K562 (cell line): ENCODE data around the gene PMFBP1. TPM values are rescaled to one million over a fixed set of nuclear protein-coding genes. Genes with fewer than 3 reads are reported as not detected.

Experiments
- ATAC-seq: fragments of 200-7000 bp; cut with Tn5 transposase; 3 replicates; pipeline ENCODE4 v1.9.1; 2020; ENCODE audit warnings: moderate library complexity
- BruUV-seq: library from RNA; stranded (reverse); fragments of 400-500 nt; replicated peaks from 2 replicates; lab custom pipeline; 2021; lab: Mats Ljungman, UMichigan
- CTCF ChIA-PET: fragments of 300-600 bp; formaldehyde crosslinking; extraction: SDS; loops from one replicate; lab custom pipeline; 2021; ENCODE audit warnings: low intra/inter-chr PET ratio; lab: Yijun Ruan, JAX
- POLR2A ChIA-PET: fragments of 300-600, 350-650 bp; sonication (Branson Sonifier 250); formaldehyde crosslinking; extraction: SDS; loops from one replicate; lab custom pipeline; 2021; ENCODE audit warnings: antibody characterized with exemption, inconsistent platforms; lab: Yijun Ruan, JAX
- DNase-seq, 4 experiments: peaks; one replicate each; pipeline versions ENCODE4 v3.0.0 to v3.0.0-alpha.2; 2011 to 2018; ENCODE audit warnings: low spot score in 3 of 4, mixed read lengths in 3 of 4; ENCODE audit errors: extremely low read depth in 1 of 4
- FAIRE-seq: peaks from 2 replicates; lab custom pipeline; 2011; peaks lifted over from hg19 to GRCh38; lab: Jason Lieb, UNC
- H2AFZ ChIP-seq: 2 replicates; pipeline ENCODE4 v1.6.0; 2011; ENCODE audit warnings: low read depth, low read length, control low read depth, inconsistent platforms
- H3K27ac ChIP-seq: fragments of 200-600 bp; 3 replicates; pipeline ENCODE4 v1.8.0; 2011; ENCODE audit warnings: low read depth, mild to moderate bottlenecking, control low read depth, inconsistent platforms, low read length, moderate library complexity, mixed read lengths; ENCODE audit errors: extremely low read depth
- H3K27me3 ChIP-seq, 2 experiments: fragments of 300-600 bp in 1 of 2; 2 replicates in 1 of 2; 3 replicates in 1 of 2; pipeline versions ENCODE4 v1.6.0 to v1.8.0; 2011; ENCODE audit warnings: inconsistent platforms in 2 of 2, low read length in 2 of 2, mild to moderate bottlenecking in 1 of 2, mixed read lengths in 1 of 2, moderate library complexity in 1 of 2; ENCODE audit not compliant: control insufficient read depth in 2 of 2, insufficient read depth in 2 of 2
- H3K36me3 ChIP-seq: fragments of 300-600 bp; 3 replicates; pipeline ENCODE4 v1.8.0; 2011; ENCODE audit warnings: mild to moderate bottlenecking, low read length, inconsistent platforms; ENCODE audit not compliant: control insufficient read depth, insufficient read depth
- H3K4me1 ChIP-seq, 2 experiments: fragments of 200-600 bp in 1 of 2; replicated peaks in 1 of 2; 2 replicates in 1 of 2; 3 replicates in 1 of 2; pipeline versions ENCODE4 v1.5.1 to v1.8.0; 2011; ENCODE audit warnings: inconsistent platforms in 2 of 2, low read length in 2 of 2, mild to moderate bottlenecking in 1 of 2, mixed read lengths in 1 of 2, moderate library complexity in 1 of 2; ENCODE audit not compliant: control insufficient read depth in 2 of 2, insufficient read depth in 2 of 2
- H3K4me2 ChIP-seq: 2 replicates; pipeline ENCODE4 v1.6.1; 2011; ENCODE audit warnings: low read length, control low read depth, inconsistent platforms, mixed read lengths; ENCODE audit not compliant: insufficient read depth
- H3K4me3 ChIP-seq: fragments of 200-600 bp; sonication (generic), shearing (Covaris generic); 2 replicates; pipeline ENCODE4 v1.5.1; 2016; ENCODE audit warnings: control low read depth, inconsistent platforms
- H3K79me2 ChIP-seq: fragments of 200-600 bp; 3 replicates; pipeline ENCODE4 v1.8.0; 2011; ENCODE audit warnings: low read length, inconsistent platforms; ENCODE audit not compliant: control insufficient read depth, insufficient read depth
- H3K9ac ChIP-seq, 2 experiments: 2 replicates each; pipeline versions ENCODE4 v1.6.0 to v1.6.1; 2011; ENCODE audit warnings: low read depth in 2 of 2, low read length in 2 of 2, control low read depth in 1 of 2, inconsistent platforms in 1 of 2, mild to moderate bottlenecking in 1 of 2, mixed read lengths in 1 of 2; ENCODE audit not compliant: insufficient read depth in 1 of 2
- H3K9me1 ChIP-seq: one replicate; pipeline ENCODE4 v1.6.0; 2011; ENCODE audit warnings: inconsistent platforms, mild to moderate bottlenecking, low read length, moderate library complexity; ENCODE audit not compliant: control insufficient read depth, insufficient read depth
- H3K9me3 ChIP-seq: replicated peaks from 2 replicates; pipeline ENCODE4 v1.5.1; 2011; ENCODE audit warnings: low read depth, low read length, inconsistent platforms; ENCODE audit not compliant: control insufficient read depth, insufficient read depth
- H4K20me1 ChIP-seq: replicated peaks from 2 replicates; pipeline ENCODE4 v1.6.1; 2011; ENCODE audit warnings: low read length, inconsistent platforms, mixed read lengths; ENCODE audit not compliant: control insufficient read depth, insufficient read depth
- CEBPG ChIP-seq, 3 experiments: fragments of 200-800 bp in 1 of 3; sonication (Bioruptor generic) in 1 of 3; sonication (generic) in 1 of 3; formaldehyde crosslinking in 1 of 3; IDR thresholded peaks in 2 of 3; conservative IDR thresholded peaks in 1 of 3; 2 replicates each; pipeline versions ENCODE4 v1.6.1 to v1.8.0; 2016 to 2022; ENCODE audit warnings: missing compliant biosample characterization in 2 of 3, missing genetic modification characterization in 2 of 3, mild to moderate bottlenecking in 1 of 3, missing genetic modification reagents in 1 of 3
- ELK3 ChIP-seq: fragments of 450-650 bp; formaldehyde crosslinking; IDR thresholded peaks from 2 replicates; pipeline ENCODE4 v1.4.0; 2020; ENCODE audit warnings: mild to moderate bottlenecking
- FOXA3 ChIP-seq, 2 experiments: fragments of 450-650 bp in 1 of 2; sonication (generic) in 1 of 2; formaldehyde crosslinking; IDR thresholded peaks in 1 of 2; conservative IDR thresholded peaks in 1 of 2; 2 replicates each; pipeline versions ENCODE4 v1.4.0 to v1.8.0; 2020 to 2022; ENCODE audit warnings: mild to moderate bottlenecking in 2 of 2, missing genetic modification reagents in 1 of 2
- FOXP1 ChIP-seq: sonication (generic); formaldehyde crosslinking; IDR thresholded peaks from 2 replicates; pipeline ENCODE4 v1.8.0; 2022; ENCODE audit warnings: mild to moderate bottlenecking, missing genetic modification reagents
- HCFC1 ChIP-seq: IDR thresholded peaks from 2 replicates; pipeline ENCODE4 v1.6.1; 2012; ENCODE audit warnings: low read depth, low read length, improper control_type of control experiment
- KLF10 ChIP-seq: fragments of 250-450 bp; sonication (Bioruptor Pico); IDR thresholded peaks from 2 replicates; pipeline ENCODE4 v1.6.1; 2021; ENCODE audit warnings: matching md5 sums
- KLF13 ChIP-seq: fragments of 450-650 bp; IDR thresholded peaks from 2 replicates; pipeline ENCODE4 v1.6.1; 2016; ENCODE audit warnings: missing genetic modification characterization, low read depth, mild to moderate bottlenecking, missing compliant biosample characterization, moderate library complexity, borderline replicate concordance
- NEUROD1 ChIP-seq: fragments of 150-350 bp; IDR thresholded peaks from 2 replicates; pipeline ENCODE4 v1.6.1; 2014; ENCODE audit warnings: borderline replicate concordance, low read length, low read depth; ENCODE audit not compliant: partially characterized antibody
- POLR2AphosphoS2 ChIP-seq: IDR thresholded peaks from 2 replicates; pipeline ENCODE4 v1.6.1; 2012; ENCODE audit warnings: low read length, improper control_type of control experiment
- RUNX1 ChIP-seq: sonication (generic); IDR thresholded peaks from 2 replicates; pipeline ENCODE4 v1.6.1; 2016; ENCODE audit warnings: antibody characterized with exemption, low read depth
- SMAD3 ChIP-seq: fragments of 450-650 bp; formaldehyde crosslinking; conservative IDR thresholded peaks from 2 replicates; pipeline ENCODE4 v1.4.0; 2020; ENCODE audit warnings: mild to moderate bottlenecking
- SNAPC5 ChIP-seq: fragments of 250-450 bp; sonication (Bioruptor Pico); IDR thresholded peaks from 2 replicates; pipeline ENCODE4 v1.8.0; 2021; ENCODE audit warnings: moderate library complexity, mild to moderate bottlenecking, inconsistent platforms
- TFAM ChIP-seq: fragments of 250-450 bp; sonication (Bioruptor Pico); conservative IDR thresholded peaks from 2 replicates; pipeline ENCODE4 v1.5.0; 2021; ENCODE audit warnings: mild to moderate bottlenecking, moderate library complexity
- ZBTB5 ChIP-seq: fragments of 450-650 bp; IDR thresholded peaks from 2 replicates; pipeline ENCODE4 v1.6.1; 2017; ENCODE audit warnings: antibody characterized with exemption
- ZNF282 ChIP-seq: sonication (generic); formaldehyde crosslinking; IDR thresholded peaks from 2 replicates; pipeline ENCODE4 v1.8.1; 2023; ENCODE audit warnings: missing genetic modification reagents
- ZNF354B ChIP-seq: fragments of 250-450 bp; sonication (Bioruptor Pico); IDR thresholded peaks from 2 replicates; pipeline ENCODE4 v1.4.0; 2020
- ZNF518B ChIP-seq: fragments of 250-450 bp; sonication (Bioruptor Pico); IDR thresholded peaks from 2 replicates; pipeline ENCODE4 v1.5.0; 2021; ENCODE audit warnings: mild to moderate bottlenecking, moderate library complexity
- WGBS: fragments of 100-300 bp; shearing (Covaris generic); methylation state at CpG from one replicate; pipeline ENCODE4 v1.1.6; 2016; ENCODE audit warnings: low coverage, mixed read lengths; ENCODE audit not compliant: insufficient coverage; ENCODE audit errors: missing lambda C conversion rate; 5-methylcytosine and 5-hydroxymethylcytosine counted together
- in situ Hi-C: fragments of 300-500 bp; cut with MboI; formaldehyde crosslinking; loops from 4 replicates; pipeline ENCODE4 v1.15.0; 2018; ENCODE audit warnings: inconsistent platforms, mixed read lengths
- intact Hi-C: fragments of 100-400 bp; cut with micrococcal nuclease; formaldehyde crosslinking; loops from 2 replicates; pipeline ENCODE4 v1.14.2; 2022
- polyA plus RNA-seq, 8 experiments: library from polyadenylated mRNA; depleted of rRNA in 4 of 8; stranded (reverse) in 5 of 8; unstranded in 3 of 8; fragments of >200 nt; fragmentation: Nextera tagmentation in 2 of 8; fragmentation: Illumina TruSeq in 1 of 8; extraction: Ambion mirVana in 2 of 8; extraction: Trizol in 1 of 8; gene quantifications; 2 replicates each; pipeline versions ENCODE4 v1.2.1 to v1.2.3, GENCODE V29; 2011 to 2014; ENCODE audit warnings: inconsistent platforms in 1 of 8, missing spikeins in 1 of 8
- total RNA-seq, 7 experiments: library from RNA; depleted of rRNA in 6 of 7; stranded (reverse); fragments of >200 nt in 6 of 7; fragmentation: Illumina TruSeq in 2 of 7; extraction: Trizol in 2 of 7; gene quantifications; 2 replicates each; pipeline versions ENCODE4 v1.2.1 to v1.2.3, GENCODE V29; 2011 to 2021; ENCODE audit warnings: low replicate concordance in 1 of 7

PMFBP1 gene
- total and polyA plus RNA-seq, 9 of the 15 experiments (the other 6 are each of a cell fraction or from before 2014, with no cell fraction given) = 0.13 to 0.91 (median 0.47) TPM

- no peak overlapping the region for H3K4me3 ChIP-seq
- no peak overlapping the region for H3K4me2 ChIP-seq
- 0% methylated on average over 2 of the region's 2 CpGs for WGBS
- in situ Hi-C loops (no loop called here), intact Hi-C loops (no loop called here)
- H3K4me1 ChIP-seq = no peaks in the 10 kb centered on the region
- no peak overlapping the region for H2AFZ ChIP-seq
- POLR2A ChIA-PET = no interaction called here
- ATAC-seq = no peak
- H3K36me3 ChIP-seq = no peaks in the 10 kb centered on the region
- no TSS peak for BruUV-seq
- H3K9me3 ChIP-seq = no peaks in the 10 kb centered on the region
- no peak overlapping the region for H3K9ac ChIP-seq
- peaks cover 4 to 21% of the 10 kb centered on the region in 2 experiments; a peak in 3 of 5 replicates for H3K27me3 ChIP-seq
- CTCF ChIA-PET = no interaction called here
- no peaks in the 10 kb centered on the region for H3K79me2 ChIP-seq
- no peaks in the 10 kb centered on the region for H3K9me1 ChIP-seq
- H3K27ac ChIP-seq = no peak overlapping the region
- no peak for DNase-seq
- no peaks in the 10 kb centered on the region; the same call in 1 of the 2 replicates for H4K20me1 ChIP-seq
- TF ChIP-seq CEBPG (CRISPR knock-in tag; IDR thresholded peaks at IDR 0.05) (no peak), CEBPG (tag; conservative IDR thresholded peaks at IDR 0.05 in 1 of 2, IDR thresholded peaks at IDR 0.05 in 1 of 2) (no peak), TFAM (CRISPR knock-in tag) (no peak), ZBTB5 (no peak), ZNF518B (CRISPR knock-in tag) (no peak), POLR2AphosphoS2 (no peak), SMAD3 (no peak), FOXP1 (no peak), FOXA3 (CRISPR knock-in tag; conservative IDR thresholded peaks at IDR 0.05 in 1 of 2, IDR thresholded peaks at IDR 0.05 in 1 of 2) (no peak), ZNF354B (CRISPR knock-in tag) (no peak), ZNF282 (CRISPR knock-in tag) (no peak), KLF13 (tag) (no peak), ELK3 (CRISPR knock-in tag) (no peak), NEUROD1 (no peak), HCFC1 (no peak), KLF10 (no peak), RUNX1 (no peak), SNAPC5 (CRISPR knock-in tag) (no peak)
- no peak for FAIRE-seq
These were observed 29.4 kb upstream of the PMFBP1 start for GRCh38 chr16:72201387-72201786.
